Body of pancreas (tissue), 4 donors: ENCODE data around the gene B2M. TPM values are rescaled to one million over a fixed set of nuclear protein-coding genes. Genes with fewer than 3 reads are reported as not detected.
"Not testable (repeated sequence)": the region's sequence is repeated elsewhere in the genome, so short reads cannot be mapped to it uniquely, and the experiment has no call there.

Experiments used
- ATAC-seq: fragments of 150-250 bp; one replicate; pipeline ENCODE4 v1.9.1; 2016
- DNase-seq, 4 donors: peaks; one replicate each; pipeline ENCODE4 v3.0.0-alpha.2; 2019
- H3K27ac ChIP-seq, 4 donors: fragments of 200-600 bp; sonication (generic); 1 replicate in 3 of 4; 2 replicates in 1 of 4; pipeline versions ENCODE4 v1.5.1 to v1.6.1; 2016 to 2019; ENCODE audit warnings: mild to moderate bottlenecking in 1 of 4, mixed read lengths in 1 of 4, moderate library complexity in 1 of 4
- H3K27me3 ChIP-seq, 2 donors: fragments of 200-600 bp; sonication (generic); one replicate each; pipeline ENCODE4 v1.6.0; 2016; ENCODE audit warnings: mild to moderate bottlenecking in 1 of 2
- H3K36me3 ChIP-seq, 2 donors: fragments of 200-600 bp; sonication (generic); replicated peaks in 1 of 2; 2 replicates each; pipeline ENCODE4 v1.5.1; 2016; ENCODE audit warnings: low read depth in 2 of 2; ENCODE audit not compliant: insufficient read depth in 1 of 2
- H3K4me1 ChIP-seq: fragments of 200-600 bp; sonication (generic); one replicate; pipeline ENCODE4 v1.6.0; 2016
- H3K4me3 ChIP-seq, 2 donors: fragments of 200-600 bp; sonication (generic); 1 replicate in 1 of 2; 2 replicates in 1 of 2; pipeline ENCODE4 v1.5.1; 2016 to 2019
- H3K9me3 ChIP-seq, 3 donors: fragments of 200-600 bp; sonication (generic); 1 replicate in 2 of 3; 2 replicates in 1 of 3; pipeline ENCODE4 v1.5.1; 2016
- POLR2A ChIP-seq, 3 donors: fragments of 450-650 bp; IDR thresholded peaks; one replicate each; pipeline ENCODE4 v1.6.1; 2016; ENCODE audit warnings: antibody characterized with exemption in 3 of 3, mild to moderate bottlenecking in 2 of 3
- WGBS, 2 donors: methylation state at CpG; one replicate each; pipeline ENCODE4 v1.1.5; 2017; 5-methylcytosine and 5-hydroxymethylcytosine counted together
- intact Hi-C: fragments of 100-400 bp; cut with DNase I; formaldehyde crosslinking; loops from one replicate; pipeline ENCODE4 v1.15.1; 2023
- total RNA-seq, 2 donors: library from RNA; depleted of rRNA; stranded (reverse); fragments of >200 nt; gene quantifications; one replicate each; pipeline ENCODE4 v1.1.0, GENCODE V29; 2016
- TF ChIP-seq, protein P1 (sequence below), 7 experiments: fragments of 450-650 bp in 4 of 7; fragments of 200-600 bp in 3 of 7; sonication (generic) in 3 of 7; IDR thresholded peaks; one replicate each; pipeline ENCODE4 v1.5.1; 2016 to 2019; ENCODE audit warnings: antibody characterized with exemption in 7 of 7

B2M gene
- total RNA-seq, 2 donors from 2014 or later: 774 to 835 TPM

DNA sequence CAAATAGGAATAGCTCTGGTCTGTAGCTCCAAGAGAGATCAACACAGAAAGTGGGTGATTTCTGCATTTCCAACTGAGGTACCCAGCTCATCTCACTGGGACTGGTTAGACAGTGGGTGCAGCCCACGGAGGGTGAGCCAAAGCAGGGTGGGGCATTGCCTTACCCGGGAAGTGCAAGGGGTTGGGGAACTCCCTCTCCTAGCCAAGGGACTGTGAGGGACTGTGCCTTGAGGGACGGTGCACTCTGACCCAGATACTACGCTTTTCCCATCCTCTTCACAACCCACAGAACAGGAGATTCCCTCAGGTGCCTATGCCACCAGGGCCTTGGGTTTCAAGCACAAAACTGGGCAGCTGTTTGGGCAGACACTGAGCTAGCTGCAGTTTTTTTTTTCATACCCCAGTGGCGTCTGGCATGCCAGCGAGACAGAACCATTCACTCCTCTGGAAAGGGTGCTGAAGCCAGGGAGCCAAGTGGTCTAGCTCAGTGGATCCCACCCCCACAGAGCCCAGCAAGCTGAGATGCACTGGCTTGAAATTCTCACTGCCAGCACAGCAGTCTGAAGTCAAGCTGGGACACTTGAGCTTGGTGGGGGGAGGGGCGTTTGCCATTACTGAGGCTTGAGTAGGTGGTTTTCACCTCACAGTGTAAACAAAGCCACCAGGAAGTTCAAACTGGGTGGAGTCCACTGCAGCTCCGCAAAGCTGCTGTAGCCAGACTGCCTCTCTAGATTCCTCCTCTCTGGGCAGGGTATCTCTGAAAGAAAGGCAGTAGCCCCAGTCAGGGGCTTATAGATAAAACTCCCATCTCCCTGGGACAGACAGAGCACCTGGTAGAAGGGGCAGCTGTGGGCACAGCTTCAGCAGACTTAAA is 28.3 kb upstream of the B2M start:
- ATAC-seq: not testable (repeated sequence)

DNA sequence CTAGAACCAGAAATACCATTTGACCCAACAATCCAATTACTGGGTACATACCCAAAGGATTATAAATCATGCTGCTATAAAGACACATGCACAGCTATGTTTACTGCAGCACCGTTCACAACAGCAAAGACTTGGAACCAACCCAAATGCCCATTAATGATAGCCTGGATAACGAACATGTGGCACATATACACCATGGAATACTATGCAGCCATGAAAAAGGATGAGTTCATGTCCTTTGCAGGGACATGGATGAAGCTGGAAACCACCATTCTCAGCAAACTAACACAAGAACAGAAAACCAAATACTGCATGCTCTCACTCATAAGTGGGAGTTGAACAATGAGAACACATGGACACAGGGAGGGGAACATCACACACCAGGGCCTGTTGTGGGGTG is 22.0 kb upstream of the B2M start:
- H3K27me3 ChIP-seq, DNase-seq, ATAC-seq, intact Hi-C loops, H3K4me1 ChIP-seq, H3K9me3 ChIP-seq, H3K36me3 ChIP-seq, H3K4me3 ChIP-seq, H3K27ac ChIP-seq: not testable (repeated sequence)
- WGBS, 2 donors: 75 to 87% methylated on average over 2 of the region's 2 CpGs

More for the DNA sequence above, 28.3 kb upstream of the B2M start:
- H3K4me3 ChIP-seq, H3K36me3 ChIP-seq, intact Hi-C loops, H3K9me3 ChIP-seq, H3K27me3 ChIP-seq: not testable (repeated sequence)
- Histone ChIP-seq H3K27ac (peak overlapping the region in 2 of 4 donors; percentile 25 to 38), H3K4me1 (peaks cover 11% of the 10 kb centered on the region)
- TF ChIP-seq POLR2A (IDR thresholded peaks at IDR 0.05): peak in 2 of 3 donors; percentile 16 to 24
- DNase-seq: peak; percentile 71 to 88 (median 84)
- 35 to 42% methylated on average over 8 of the region's 8 CpGs for WGBS, 2 donors

- H3K36me3 ChIP-seq, H3K27me3 ChIP-seq, DNase-seq, intact Hi-C loops, ATAC-seq, H3K9me3 ChIP-seq, H3K27ac ChIP-seq, H3K4me1 ChIP-seq, H3K4me3 ChIP-seq: not testable (repeated sequence)
- 72 to 82% methylated on average over 1 of the region's 1 CpG for WGBS, 2 donors
These were observed 21.1 kb upstream of the B2M start for GRCh38 chr15:44690245-44690644.

DNA sequence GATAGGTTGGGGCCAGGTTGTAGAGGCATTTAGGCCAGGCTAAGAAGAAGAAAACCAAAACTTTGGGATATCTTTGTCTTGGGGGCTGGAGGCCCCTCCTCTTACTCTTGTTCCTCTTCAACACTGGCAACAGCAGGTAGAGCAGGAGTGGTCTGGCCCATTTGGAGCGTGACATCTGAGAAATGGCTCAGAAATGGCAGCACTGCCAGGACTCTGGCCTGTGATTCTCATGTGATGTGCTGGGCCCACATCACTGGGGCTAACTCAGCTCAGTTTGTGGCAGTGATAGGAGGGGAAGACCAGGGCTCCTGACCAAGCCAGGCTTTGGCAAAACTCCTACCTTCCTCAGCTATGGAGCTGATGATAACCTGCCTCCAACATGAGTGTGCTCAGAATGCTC is 18.7 kb upstream of the B2M start:
- Histone ChIP-seq H3K4me3 (no peak overlapping the region), H3K27me3 (no peaks in the 10 kb centered on the region), H3K27ac (no peak overlapping the region), H3K36me3 (no peaks in the 10 kb centered on the region), H3K4me1 (no peaks in the 10 kb centered on the region), H3K9me3 (no peaks in the 10 kb centered on the region)
- TF ChIP-seq POLR2A (IDR thresholded peaks at IDR 0.05): no peak
- TF ChIP-seq, protein P1, sequence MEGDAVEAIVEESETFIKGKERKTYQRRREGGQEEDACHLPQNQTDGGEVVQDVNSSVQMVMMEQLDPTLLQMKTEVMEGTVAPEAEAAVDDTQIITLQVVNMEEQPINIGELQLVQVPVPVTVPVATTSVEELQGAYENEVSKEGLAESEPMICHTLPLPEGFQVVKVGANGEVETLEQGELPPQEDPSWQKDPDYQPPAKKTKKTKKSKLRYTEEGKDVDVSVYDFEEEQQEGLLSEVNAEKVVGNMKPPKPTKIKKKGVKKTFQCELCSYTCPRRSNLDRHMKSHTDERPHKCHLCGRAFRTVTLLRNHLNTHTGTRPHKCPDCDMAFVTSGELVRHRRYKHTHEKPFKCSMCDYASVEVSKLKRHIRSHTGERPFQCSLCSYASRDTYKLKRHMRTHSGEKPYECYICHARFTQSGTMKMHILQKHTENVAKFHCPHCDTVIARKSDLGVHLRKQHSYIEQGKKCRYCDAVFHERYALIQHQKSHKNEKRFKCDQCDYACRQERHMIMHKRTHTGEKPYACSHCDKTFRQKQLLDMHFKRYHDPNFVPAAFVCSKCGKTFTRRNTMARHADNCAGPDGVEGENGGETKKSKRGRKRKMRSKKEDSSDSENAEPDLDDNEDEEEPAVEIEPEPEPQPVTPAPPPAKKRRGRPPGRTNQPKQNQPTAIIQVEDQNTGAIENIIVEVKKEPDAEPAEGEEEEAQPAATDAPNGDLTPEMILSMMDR (IDR thresholded peaks at IDR 0.05): no peak
- WGBS, 2 donors: 100% methylated on average over 1 of the region's 1 CpG
- intact Hi-C loops: no loop called here
- DNase-seq: no peak
- no peak for ATAC-seq

DNA sequence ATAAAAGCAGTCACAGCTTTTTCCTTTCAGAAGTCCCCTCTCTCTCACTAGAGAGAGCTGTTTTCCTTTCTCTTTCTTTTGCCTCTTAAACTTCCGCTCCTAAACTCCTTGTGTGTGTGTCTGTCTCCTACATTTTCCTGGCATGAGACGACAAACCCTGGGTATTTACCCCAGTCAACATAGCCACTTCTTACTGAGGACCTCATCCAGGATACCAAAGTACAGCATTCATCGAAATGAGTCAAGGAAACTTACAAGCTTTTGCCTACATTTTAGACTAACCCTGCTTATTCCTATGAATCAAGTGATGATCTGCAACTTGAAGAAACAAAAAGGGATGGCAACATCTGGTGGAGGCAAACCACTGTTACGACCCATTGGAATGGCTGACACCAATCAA is 16.9 kb upstream of the B2M start:
- DNase-seq (no peak), ATAC-seq (no peak)
- 78 to 85% methylated on average over 4 of the region's 4 CpGs for WGBS, 2 donors
- Histone ChIP-seq H3K27me3 (no peaks in the 10 kb centered on the region), H3K4me1 (no peaks in the 10 kb centered on the region), H3K4me3 (no peak overlapping the region), H3K27ac (no peak overlapping the region), H3K36me3 (no peaks in the 10 kb centered on the region), H3K9me3 (no peaks in the 10 kb centered on the region)
- TF ChIP-seq, protein P1 (IDR thresholded peaks at IDR 0.05): no peak
- TF ChIP-seq POLR2A (IDR thresholded peaks at IDR 0.05): no peak
- intact Hi-C loops: no loop called here

GRCh38 chr15:44695294-44695693 is 16.0 kb upstream of the B2M start:
- TF ChIP-seq, protein P1 (IDR thresholded peaks at IDR 0.05): no peak
- TF ChIP-seq POLR2A (IDR thresholded peaks at IDR 0.05): no peak
- Histone ChIP-seq H3K9me3 (no peaks in the 10 kb centered on the region), H3K27me3 (no peaks in the 10 kb centered on the region), H3K36me3 (no peaks in the 10 kb centered on the region), H3K4me3 (no peak overlapping the region), H3K4me1 (no peaks in the 10 kb centered on the region), H3K27ac (no peak overlapping the region)
- ATAC-seq: no peak
- no peak for DNase-seq
- intact Hi-C loops: no loop called here
- 74 to 75% methylated on average over 3 of the region's 3 CpGs for WGBS, 2 donors
